Gastroesophageal sphincter (tissue), 4 donors: ENCODE results near the gene SAMD4A. TPM values are rescaled to one million over a fixed set of nuclear protein-coding genes. Genes with fewer than 3 reads are reported as not detected.

ENCODE experiments used
- ATAC-seq: fragments of 150-250 bp; one replicate; pipeline ENCODE4 v1.9.1; 2016; ENCODE audit warnings: mild to moderate bottlenecking, moderate library complexity
- H3K27ac ChIP-seq, 4 donors: fragments of 200-600 bp; sonication (generic) in 3 of 4; 1 replicate in 3 of 4; 2 replicates in 1 of 4; pipeline ENCODE4 v1.5.1; 2016 to 2019
- H3K27me3 ChIP-seq: fragments of 200-600 bp; sonication (generic); one replicate; pipeline ENCODE4 v1.5.1; 2019
- H3K36me3 ChIP-seq, 2 donors: fragments of 200-600 bp; sonication (generic); one replicate each; pipeline ENCODE4 v1.5.1; 2019; ENCODE audit warnings: control low read depth in 1 of 2
- H3K4me1 ChIP-seq, 3 donors: fragments of 200-600 bp; sonication (generic); 1 replicate in 2 of 3; 2 replicates in 1 of 3; pipeline ENCODE4 v1.5.1; 2016 to 2019; ENCODE audit warnings: control low read depth in 2 of 3
- H3K4me3 ChIP-seq, 2 donors: fragments of 200-600 bp; sonication (generic); one replicate each; pipeline ENCODE4 v1.5.1; 2019; ENCODE audit warnings: mild to moderate bottlenecking in 1 of 2, moderate library complexity in 1 of 2
- H3K9me3 ChIP-seq, 3 donors: fragments of 200-600 bp; sonication (generic); one replicate each; pipeline ENCODE4 v1.5.1; 2017 to 2019; ENCODE audit warnings: control low read depth in 2 of 3
- EP300 ChIP-seq: sonication (generic); formaldehyde crosslinking; IDR thresholded peaks from one replicate; pipeline ENCODE4 v1.6.1; 2017; ENCODE audit warnings: antibody characterized with exemption, mild to moderate bottlenecking
- POLR2A ChIP-seq, 2 donors: fragments of 450-650 bp; IDR thresholded peaks; one replicate each; pipeline ENCODE4 v1.6.1; 2017; ENCODE audit warnings: antibody characterized with exemption in 2 of 2, mild to moderate bottlenecking in 2 of 2, moderate library complexity in 1 of 2
- POLR2AphosphoS5 ChIP-seq: sonication (generic); formaldehyde crosslinking; IDR thresholded peaks from one replicate; pipeline ENCODE4 v1.6.1; 2017; ENCODE audit warnings: antibody characterized with exemption
- WGBS, 2 donors: methylation state at CpG; one replicate each; pipeline ENCODE4 v1.1.5; 2018; ENCODE audit warnings: low coverage in 1 of 2; 5-methylcytosine and 5-hydroxymethylcytosine counted together
- total RNA-seq, 4 donors: library from RNA; depleted of rRNA; stranded (reverse); fragments of >200 nt; gene quantifications; one replicate each; pipeline ENCODE4 v1.1.0, GENCODE V29; 2016
- TF ChIP-seq, protein P1 (sequence below), 4 experiments: fragments of 200-600 bp in 2 of 4; fragments of 450-650 bp in 2 of 4; sonication (generic) in 1 of 4; IDR thresholded peaks; one replicate each; pipeline ENCODE4 v1.5.1; 2017 to 2019; ENCODE audit warnings: antibody characterized with exemption in 4 of 4, mild to moderate bottlenecking in 2 of 4, moderate library complexity in 2 of 4

The SAMD4A gene
- total RNA-seq, 4 donors from 2014 or later, result 65.2 to 163 (median 89.7) TPM

DNA sequence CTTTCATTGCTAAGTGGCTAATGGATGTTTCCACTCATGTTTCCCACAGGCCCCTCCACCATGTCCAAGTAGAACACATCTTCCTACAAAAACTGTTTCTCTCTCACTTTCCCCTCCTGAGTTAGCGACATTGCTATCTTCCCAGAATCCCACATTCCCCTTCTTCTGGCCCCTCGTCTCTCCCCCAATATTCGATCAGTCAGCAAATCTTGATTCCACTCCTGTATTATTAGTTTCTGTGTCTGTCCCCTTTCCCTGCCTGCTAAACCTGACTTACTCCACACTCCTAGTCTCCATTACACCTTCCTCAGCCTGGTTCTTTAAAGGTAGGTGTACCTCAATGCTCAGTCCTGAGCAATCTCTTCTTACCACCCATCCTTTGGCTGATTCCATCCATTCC, 19.3 kb upstream of the SAMD4A start:
- no peaks in the 10 kb centered on the region for H3K9me3 ChIP-seq
- no peaks in the 10 kb centered on the region for H3K27me3 ChIP-seq
- no peaks in the 10 kb centered on the region for H3K36me3 ChIP-seq
- no peak for ATAC-seq
- no peak overlapping the region for H3K27ac ChIP-seq
- 90 to 96% methylated on average over 3 of the region's 3 CpGs for WGBS, 2 donors
- peaks cover 0 to 5% (median 0%) of the 10 kb centered on the region in 3 donors for H3K4me1 ChIP-seq
- no peak for TF ChIP-seq EP300
- TF ChIP-seq POLR2AphosphoS5, result no peak
- TF ChIP-seq, protein P1, sequence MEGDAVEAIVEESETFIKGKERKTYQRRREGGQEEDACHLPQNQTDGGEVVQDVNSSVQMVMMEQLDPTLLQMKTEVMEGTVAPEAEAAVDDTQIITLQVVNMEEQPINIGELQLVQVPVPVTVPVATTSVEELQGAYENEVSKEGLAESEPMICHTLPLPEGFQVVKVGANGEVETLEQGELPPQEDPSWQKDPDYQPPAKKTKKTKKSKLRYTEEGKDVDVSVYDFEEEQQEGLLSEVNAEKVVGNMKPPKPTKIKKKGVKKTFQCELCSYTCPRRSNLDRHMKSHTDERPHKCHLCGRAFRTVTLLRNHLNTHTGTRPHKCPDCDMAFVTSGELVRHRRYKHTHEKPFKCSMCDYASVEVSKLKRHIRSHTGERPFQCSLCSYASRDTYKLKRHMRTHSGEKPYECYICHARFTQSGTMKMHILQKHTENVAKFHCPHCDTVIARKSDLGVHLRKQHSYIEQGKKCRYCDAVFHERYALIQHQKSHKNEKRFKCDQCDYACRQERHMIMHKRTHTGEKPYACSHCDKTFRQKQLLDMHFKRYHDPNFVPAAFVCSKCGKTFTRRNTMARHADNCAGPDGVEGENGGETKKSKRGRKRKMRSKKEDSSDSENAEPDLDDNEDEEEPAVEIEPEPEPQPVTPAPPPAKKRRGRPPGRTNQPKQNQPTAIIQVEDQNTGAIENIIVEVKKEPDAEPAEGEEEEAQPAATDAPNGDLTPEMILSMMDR (IDR thresholded peaks at IDR 0.05), result no peak
- no peak overlapping the region for H3K4me3 ChIP-seq

DNA sequence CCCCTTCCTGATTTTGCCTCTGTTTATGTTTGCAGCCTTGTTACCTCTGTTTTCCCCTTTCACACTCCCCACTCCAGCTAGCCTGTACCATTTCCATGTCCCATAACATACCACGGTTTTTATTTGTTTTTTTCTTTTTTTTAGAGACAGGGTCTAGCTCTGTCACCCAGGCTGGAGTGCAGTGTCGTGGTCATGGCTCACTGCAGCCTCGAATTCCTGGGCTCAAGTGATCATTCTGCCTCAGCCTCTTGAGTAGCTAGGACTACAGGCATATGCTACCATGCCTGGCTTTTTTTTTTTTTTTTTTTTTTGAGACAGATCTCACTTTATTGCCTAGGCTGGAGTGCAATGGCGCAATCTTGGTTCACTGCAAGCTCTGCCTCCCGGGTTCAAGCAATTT, 18.4 kb upstream of the SAMD4A start:
- peaks cover 0 to 5% (median 0%) of the 10 kb centered on the region in 3 donors for H3K4me1 ChIP-seq
- no peaks in the 10 kb centered on the region for H3K27me3 ChIP-seq
- TF ChIP-seq POLR2AphosphoS5, result no peak
- TF ChIP-seq, protein P1 (IDR thresholded peaks at IDR 0.05), result no peak
- no peak for TF ChIP-seq POLR2A (IDR thresholded peaks at IDR 0.05)
- ATAC-seq, result no peak
- H3K36me3 ChIP-seq, result no peaks in the 10 kb centered on the region
- WGBS, 2 donors, result 73 to 80% methylated on average over 3 to 5 of the region's 5 CpGs
- H3K9me3 ChIP-seq, result no peaks in the 10 kb centered on the region
- no peak overlapping the region for H3K27ac ChIP-seq
- no peak overlapping the region for H3K4me3 ChIP-seq

DNA sequence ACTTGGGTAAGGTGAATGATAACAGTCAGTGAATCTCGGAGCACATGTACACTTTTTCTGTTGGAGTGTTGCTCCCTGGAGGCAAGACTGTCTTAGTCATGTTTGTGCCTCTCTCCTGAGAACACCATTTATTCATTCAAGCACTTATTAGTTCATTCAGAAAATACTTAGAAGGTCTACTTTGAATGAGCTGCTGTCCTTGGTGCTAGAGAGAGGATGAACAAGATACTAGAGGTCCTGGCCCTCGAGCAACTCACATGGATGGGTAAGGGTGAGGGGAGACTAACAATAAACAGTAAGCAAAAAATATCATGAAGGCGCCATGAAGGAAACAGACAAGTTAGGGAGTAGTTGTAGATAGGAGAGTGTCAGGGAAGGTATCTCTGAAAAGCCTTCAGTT, 17.1 kb upstream of the SAMD4A start:
- 73 to 100% methylated on average over 2 to 3 of the region's 3 CpGs for WGBS, 2 donors

DNA sequence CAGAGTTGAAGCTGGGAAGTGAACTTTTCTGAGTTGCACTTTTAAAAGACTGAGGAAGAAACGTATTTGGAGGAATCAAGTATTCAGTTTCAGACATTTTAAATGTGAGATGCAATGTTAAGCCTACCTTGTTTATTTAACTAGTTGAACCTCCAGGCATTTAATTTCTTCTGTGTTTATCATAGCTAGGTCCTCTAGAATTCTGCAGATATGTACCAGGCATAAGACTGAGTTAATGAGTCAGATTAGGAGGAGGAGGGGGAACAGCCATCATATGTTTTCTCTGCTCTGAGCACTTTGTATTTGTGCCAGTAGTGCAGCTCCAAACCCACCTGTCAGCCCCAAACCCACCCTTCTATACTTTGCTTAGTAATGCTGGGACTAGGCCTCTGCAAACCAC, 16.4 kb upstream of the SAMD4A start:
- Histone ChIP-seq H3K4me1 (peaks cover 0 to 5% (median 0%) of the 10 kb centered on the region in 3 donors), H3K4me3 (no peak overlapping the region), H3K36me3 (no peaks in the 10 kb centered on the region), H3K27me3 (peaks cover 14% of the 10 kb centered on the region), H3K27ac (no peak overlapping the region), H3K9me3 (no peaks in the 10 kb centered on the region)
- 38 to 48% methylated on average over 1 of the region's 1 CpG for WGBS, 2 donors
- no peak for TF ChIP-seq EP300
- TF ChIP-seq, protein P1 (IDR thresholded peaks at IDR 0.05), result no peak
- TF ChIP-seq POLR2AphosphoS5, result no peak
- TF ChIP-seq POLR2A (IDR thresholded peaks at IDR 0.05), result no peak
- no peak for ATAC-seq

More for the DNA sequence above, 17.1 kb upstream of the SAMD4A start:
- TF ChIP-seq POLR2AphosphoS5 (no peak), POLR2A (IDR thresholded peaks at IDR 0.05) (no peak), EP300 (no peak)
- TF ChIP-seq, protein P1 (IDR thresholded peaks at IDR 0.05), result no peak
- H3K9me3 ChIP-seq, result no peaks in the 10 kb centered on the region
- no peak for ATAC-seq
- no peak overlapping the region for H3K4me3 ChIP-seq
- peaks cover 8% of the 10 kb centered on the region for H3K27me3 ChIP-seq
- H3K36me3 ChIP-seq, result no peaks in the 10 kb centered on the region
- H3K27ac ChIP-seq, result no peak overlapping the region
- H3K4me1 ChIP-seq, result peaks cover 0 to 5% (median 0%) of the 10 kb centered on the region in 3 donors

DNA sequence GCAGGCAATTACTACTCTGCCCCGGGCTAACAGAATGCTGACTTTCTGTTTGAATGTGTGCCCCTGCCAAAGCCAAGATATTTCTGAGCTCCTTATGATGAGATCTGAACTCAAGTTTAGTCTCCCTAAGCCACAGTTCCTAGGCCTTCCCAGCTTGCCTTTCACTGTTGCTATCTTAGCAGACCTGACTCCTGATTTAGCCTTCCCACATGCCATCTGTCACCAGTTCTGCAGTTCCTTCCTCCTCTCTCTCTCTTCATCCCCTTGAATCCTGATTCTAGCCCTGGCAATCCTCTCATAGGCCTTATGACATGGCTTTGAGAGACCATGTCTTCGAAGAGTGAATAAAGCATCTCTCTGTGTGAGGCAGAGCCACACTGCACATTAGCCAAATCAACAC, 12.5 kb upstream of the SAMD4A start:
- no peak for ATAC-seq
- TF ChIP-seq POLR2A (IDR thresholded peaks at IDR 0.05) (no peak), POLR2AphosphoS5 (no peak), EP300 (no peak)
- TF ChIP-seq, protein P1 (IDR thresholded peaks at IDR 0.05), result no peak
- Histone ChIP-seq H3K36me3 (no peaks in the 10 kb centered on the region), H3K9me3 (no peaks in the 10 kb centered on the region), H3K27ac (no peak overlapping the region), H3K27me3 (peaks cover 24% of the 10 kb centered on the region), H3K4me3 (no peak overlapping the region), H3K4me1 (peaks cover 0 to 5% (median 0%) of the 10 kb centered on the region in 3 donors)
- WGBS, 2 donors, result 83 to 88% methylated on average over 2 of the region's 2 CpGs
